HPDE6-E6E7 (cell line): ENCODE results near the gene PLCD1.

ENCODE experiments used
- DNase-seq: peaks from one replicate; pipeline ENCODE4 v3.0.0; 2011; ENCODE audit warnings: missing footprints; ENCODE audit errors: extremely low spot score

PLCD1 gene

GRCh38 chr3:38016847-38017444 lies 12.5 kb downstream of the PLCD1 start:
- DNase-seq = no peak

GRCh38 chr3:38016410-38016809 lies 13.0 kb downstream of the PLCD1 start:
- no peak for DNase-seq

GRCh38 chr3:38015984-38016383 lies 13.5 kb downstream of the PLCD1 start:
- no peak for DNase-seq

- no peak for DNase-seq
Observed at GRCh38 chr3:38015485-38015884, 14.0 kb downstream of the PLCD1 start.

- DNase-seq = no peak
Observed at GRCh38 chr3:38011111-38011510, 18.3 kb downstream of the PLCD1 start.

GRCh38 chr3:38009807-38010591 lies 19.4 kb downstream of the PLCD1 start:
- DNase-seq = no peak

- no peak for DNase-seq
Observed at GRCh38 chr3:38008971-38009580, 20.4 kb downstream of the PLCD1 start.

- no peak for DNase-seq
Observed at GRCh38 chr3:38008191-38008701, 21.2 kb downstream of the PLCD1 start.

GRCh38 chr3:38007754-38008090 lies 21.7 kb downstream of the PLCD1 start:
- DNase-seq = no peak

GRCh38 chr3:38006445-38006995 lies 22.9 kb downstream of the PLCD1 start:
- no peak for DNase-seq

- DNase-seq = no peak
Observed at GRCh38 chr3:38006031-38006430, 23.4 kb downstream of the PLCD1 start.

GRCh38 chr3:38005076-38006020 lies 24.1 kb downstream of the PLCD1 start:
- DNase-seq = no peak

- DNase-seq = peak; percentile 27
Observed at GRCh38 chr3:38004415-38005075, 24.9 kb downstream of the PLCD1 start.

GRCh38 chr3:38003817-38004414 lies 25.5 kb downstream of the PLCD1 start:
- no peak for DNase-seq

GRCh38 chr3:38003371-38003816 lies 26.0 kb downstream of the PLCD1 start:
- DNase-seq = no peak

- no peak for DNase-seq
Observed at GRCh38 chr3:38002940-38003339, 26.5 kb downstream of the PLCD1 start.

GRCh38 chr3:38002291-38002876 lies 27.1 kb downstream of the PLCD1 start:
- DNase-seq = no peak

GRCh38 chr3:38001456-38002081 lies 27.9 kb downstream of the PLCD1 start:
- no peak for DNase-seq

- no peak for DNase-seq
Observed at GRCh38 chr3:38000965-38001455, 28.4 kb downstream of the PLCD1 start.
